ENCODE results near the gene TNFRSF12A. TPM values are rescaled to one million over a fixed set of nuclear protein-coding genes. Genes with fewer than 3 reads are reported as not detected.

The TNFRSF12A gene
- polyA plus RNA-seq, 2 of the 4 experiments (the other 2 are of a cell fraction), result 111 to 314 TPM

GRCh38 chr16:3023415-3023668 is 3.2 kb downstream of the TNFRSF12A start (continued):
- TF ChIP-seq USF2 (IDR thresholded peaks at IDR 0.05) (no peak), CEBPB (IDR thresholded peaks at IDR 0.05) (0 out of 4 replicates have a peak, but pooled peaks of 1 of the 2 experiments have one; percentile 1), TFCP2L1 (CRISPR knock-in tag; IDR thresholded peaks at IDR 0.05) (peak; percentile 58; the same call in 1 of the 2 replicates), ZFP36 (IDR thresholded peaks at IDR 0.05; ENCODE audit: borderline replicate concordance, partially characterized antibody) (peak; percentile 1), PBX3 (IDR thresholded peaks at IDR 0.05) (peak; percentile 83)

GRCh38 chr16:3023669-3024478 is 3.7 kb downstream of the TNFRSF12A start, which contains the start of the genes HCFC1R1 and THOC6:
Gene HCFC1R1, minus strand, starts transcription at chr16:3023942. Its CDS starts 1 bp downstream, at chr16:3023941.
Gene THOC6, plus strand, starts transcription at chr16:3024035. Its CDS starts 292 bp downstream, at chr16:3024327.
- Histone ChIP-seq H3K4me3 (peak within 1 kb of the TSS; percentile 93), H3K27ac (peak within 1 kb of the TSS; percentile 98 to 100), H3K9me3 (no peaks in the 10 kb centered on the region), H3K4me1 (peaks cover 34% of the 10 kb centered on the region), H3K4me2 (peak within 1 kb of the TSS; percentile 89)
- ChIA-PET POLR2A (interaction anchor here (0.6 to 6.2 kb wide), 9 partner anchors 8 to 85 kb away, joined by 3 to 107 read pairs (median 5); partner anchors contain the start of gene MMP25), CTCF (interaction anchor here (0.6 to 11.0 kb wide), 11 partner anchors 7 to 126 kb away, joined by 3 to 214 read pairs (median 5); partner anchors contain the start of genes BICDL2 and CLDN9)
- FAIRE-seq (peak; percentile 89), DNase-seq (ENCODE audit: low read depth in 1 of 2, low spot score in 1 of 2) (peak; percentile 83 to 99), ATAC-seq (peak; percentile 17 to 63)
- under 1% methylated on average over 28 of the region's 69 CpGs for WGBS (ENCODE audit: missing lambda C conversion rate)
- TF ChIP-seq POLR2A (IDR thresholded peaks at IDR 0.05; ENCODE audit: low read length) (peak; percentile 69), POLR2AphosphoS2 (conservative IDR thresholded peaks at IDR 0.05; ENCODE audit: low read length) (peak; percentile 100), PHF8 (IDR thresholded peaks at IDR 0.05; ENCODE audit: borderline replicate concordance, low read depth) (peak; percentile 76; the same call in 1 of the 2 replicates), SMC3 (IDR thresholded peaks at IDR 0.05) (no peak), NFE2L2 (conservative IDR thresholded peaks at IDR 0.05; ENCODE audit: low read length) (no peak), JUN (IDR thresholded peaks at IDR 0.05) (peak in 1 of 2 experiments; percentile 96; a peak in 4 of 5 replicates), ZNF302 (CRISPR knock-in tag; IDR thresholded peaks at IDR 0.05) (no peak), ATOH8 (CRISPR knock-in tag; IDR thresholded peaks at IDR 0.05; ENCODE audit: low read depth) (peak; percentile 28; the same call in 1 of the 2 replicates), RFX5 (IDR thresholded peaks at IDR 0.05) (no peak), CTCF (IDR thresholded peaks at IDR 0.05) (no peak), E2F6 (IDR thresholded peaks at IDR 0.05; ENCODE audit: borderline replicate concordance, low read depth) (peak; percentile 45; the same call in 1 of the 2 replicates), MYC (IDR thresholded peaks at IDR 0.05; ENCODE audit: borderline replicate concordance, low read length) (no peak; the same call in none of the 2 replicates), USF2 (IDR thresholded peaks at IDR 0.05) (peak; percentile 82), MAX (IDR thresholded peaks at IDR 0.05) (peak; percentile 92), ESRRA (IDR thresholded peaks at IDR 0.05; ENCODE audit: borderline replicate concordance, low read length) (peak; percentile 57; the same call in 1 of the 2 replicates), KDM5A (IDR thresholded peaks at IDR 0.05) (no peak), PBX3 (IDR thresholded peaks at IDR 0.05) (peak; percentile 58), RNF2 (IDR thresholded peaks at IDR 0.05; ENCODE audit: borderline replicate concordance, low read depth) (no peak), GATA3 (IDR thresholded peaks at IDR 0.05; ENCODE audit: borderline replicate concordance) (peak; percentile 63), HDAC2 (IDR thresholded peaks at IDR 0.05) (no peak), REST (IDR thresholded peaks at IDR 0.05) (0 out of 2 replicates have a peak, but pooled peaks have one; percentile 28), HOXB5 (CRISPR knock-in tag; IDR thresholded peaks at IDR 0.05) (peak; percentile 86)
